GM19193 (cell line): ENCODE results near the gene THSD1.

Experiments
- POLR2A ChIP-seq: IDR thresholded peaks from 4 replicates; pipeline ENCODE4 v1.6.1; 2011; ENCODE audit not compliant: insufficient read depth, insufficient read length; ENCODE audit errors: extremely low read depth

THSD1 gene, protein sequence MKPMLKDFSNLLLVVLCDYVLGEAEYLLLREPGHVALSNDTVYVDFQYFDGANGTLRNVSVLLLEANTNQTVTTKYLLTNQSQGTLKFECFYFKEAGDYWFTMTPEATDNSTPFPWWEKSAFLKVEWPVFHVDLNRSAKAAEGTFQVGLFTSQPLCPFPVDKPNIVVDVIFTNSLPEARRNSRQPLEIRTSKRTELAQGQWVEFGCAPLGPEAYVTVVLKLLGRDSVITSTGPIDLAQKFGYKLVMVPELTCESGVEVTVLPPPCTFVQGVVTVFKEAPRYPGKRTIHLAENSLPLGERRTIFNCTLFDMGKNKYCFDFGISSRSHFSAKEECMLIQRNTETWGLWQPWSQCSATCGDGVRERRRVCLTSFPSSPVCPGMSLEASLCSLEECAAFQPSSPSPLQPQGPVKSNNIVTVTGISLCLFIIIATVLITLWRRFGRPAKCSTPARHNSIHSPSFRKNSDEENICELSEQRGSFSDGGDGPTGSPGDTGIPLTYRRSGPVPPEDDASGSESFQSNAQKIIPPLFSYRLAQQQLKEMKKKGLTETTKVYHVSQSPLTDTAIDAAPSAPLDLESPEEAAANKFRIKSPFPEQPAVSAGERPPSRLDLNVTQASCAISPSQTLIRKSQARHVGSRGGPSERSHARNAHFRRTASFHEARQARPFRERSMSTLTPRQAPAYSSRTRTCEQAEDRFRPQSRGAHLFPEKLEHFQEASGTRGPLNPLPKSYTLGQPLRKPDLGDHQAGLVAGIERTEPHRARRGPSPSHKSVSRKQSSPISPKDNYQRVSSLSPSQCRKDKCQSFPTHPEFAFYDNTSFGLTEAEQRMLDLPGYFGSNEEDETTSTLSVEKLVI

DNA sequence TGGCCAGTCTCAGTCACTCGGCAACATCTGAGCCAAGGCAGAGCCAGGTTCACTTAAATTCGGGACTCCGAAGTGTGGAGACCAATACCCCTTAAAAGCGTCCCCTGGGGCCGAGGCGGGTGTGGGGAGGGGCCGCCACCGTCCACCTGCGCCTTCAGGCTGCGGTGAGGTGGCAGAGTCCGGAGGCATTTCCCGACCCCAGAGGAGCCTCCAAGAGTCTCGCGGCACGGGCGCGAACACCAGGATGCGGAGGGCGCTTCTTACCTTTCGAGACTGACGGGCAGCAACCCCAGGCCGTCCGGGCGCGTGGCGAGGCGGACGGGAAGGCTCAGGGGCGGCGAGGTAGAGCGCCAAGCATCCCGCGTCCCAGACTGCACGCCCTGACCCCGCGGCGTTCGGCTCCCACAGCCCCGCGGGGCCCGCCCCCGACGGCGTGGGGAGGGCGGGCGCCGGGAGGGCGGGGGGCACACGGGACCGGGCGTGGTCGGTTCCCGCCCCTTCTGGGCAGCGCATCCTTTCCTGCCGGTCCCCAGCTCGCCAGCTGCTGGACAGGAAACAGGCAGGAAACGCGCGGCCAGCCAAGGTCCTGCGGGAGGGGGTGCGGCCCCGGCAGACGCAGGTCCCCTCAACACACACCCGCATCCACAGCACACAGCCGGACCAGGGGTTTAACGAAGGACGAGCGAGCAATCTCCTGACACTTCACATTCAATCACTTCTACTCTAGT lies at the start of gene THSD1:
Gene THSD1, minus strand, starts transcription at position 406 of the 728 bp plus-strand sequence. CDS start 3,572 bp downstream, outside the sequence.
- no peak for TF ChIP-seq POLR2A

DNA sequence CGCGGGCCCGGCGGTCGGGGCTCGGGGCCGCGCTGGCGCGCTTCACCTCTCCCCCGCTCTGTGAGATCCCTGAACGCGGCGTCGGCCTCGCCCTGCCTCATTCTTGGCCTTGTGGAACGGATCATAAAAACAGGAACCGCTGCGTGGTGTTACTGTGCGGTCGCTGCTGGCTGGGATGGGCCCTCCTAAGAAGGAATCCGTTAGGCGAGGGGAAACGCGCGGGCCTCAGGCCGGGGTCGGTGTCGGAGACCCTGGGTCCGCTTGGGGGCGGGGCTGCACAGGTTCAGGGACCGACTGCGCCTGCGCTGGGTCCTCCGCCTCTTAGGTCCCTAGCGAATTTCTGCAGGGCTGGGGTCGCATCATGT lies 49.7 kb upstream of the THSD1 start:
- TF ChIP-seq POLR2A, result no peak

DNA sequence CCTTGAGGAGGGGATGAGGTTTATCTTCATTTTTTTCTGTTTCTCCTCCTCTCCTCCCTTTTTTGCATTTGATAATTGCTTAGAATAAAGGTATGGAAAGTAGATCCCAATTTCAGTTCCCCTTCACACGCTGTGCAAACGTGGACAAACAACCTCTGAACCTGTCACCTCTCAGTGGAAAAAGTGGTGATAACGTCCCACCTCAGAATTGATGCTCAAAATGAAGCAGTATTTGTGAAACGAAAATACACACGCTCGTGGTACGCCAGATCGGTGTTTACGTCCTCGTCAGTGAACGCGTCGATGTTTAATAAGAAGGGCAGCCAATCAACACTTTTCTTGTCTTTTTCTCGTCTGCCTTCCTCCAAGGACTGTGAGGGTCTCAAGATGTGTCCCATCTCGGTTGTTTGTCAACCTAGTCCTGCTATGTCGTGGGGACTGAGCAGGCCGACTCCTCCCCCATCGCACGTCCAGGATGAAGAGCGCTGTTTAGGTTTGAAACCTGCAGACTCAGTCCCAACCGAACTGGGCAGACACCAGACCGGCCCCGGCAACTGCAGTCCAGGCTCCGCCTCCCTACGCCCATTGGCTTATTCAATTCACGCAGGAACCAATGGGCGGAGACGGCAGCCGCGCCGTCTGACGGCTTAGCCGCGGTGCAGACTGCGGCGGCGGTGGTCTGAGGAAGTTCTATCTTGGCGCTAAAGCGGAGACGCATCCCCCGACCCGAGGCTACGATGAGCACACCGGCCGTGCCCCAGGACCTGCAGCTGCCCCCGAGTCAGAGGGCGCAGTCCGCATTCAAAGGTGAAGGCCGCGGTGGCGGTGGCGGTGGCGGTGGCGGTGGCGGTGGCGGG lies 49.1 kb upstream of the THSD1 start, which contains the start of gene CKAP2:
Gene CKAP2, plus strand, starts transcription at position 659 of the 857 bp plus-strand sequence. Its CDS starts 79 bp downstream, at position 738.
- TF ChIP-seq POLR2A, result peak; percentile 90

DNA sequence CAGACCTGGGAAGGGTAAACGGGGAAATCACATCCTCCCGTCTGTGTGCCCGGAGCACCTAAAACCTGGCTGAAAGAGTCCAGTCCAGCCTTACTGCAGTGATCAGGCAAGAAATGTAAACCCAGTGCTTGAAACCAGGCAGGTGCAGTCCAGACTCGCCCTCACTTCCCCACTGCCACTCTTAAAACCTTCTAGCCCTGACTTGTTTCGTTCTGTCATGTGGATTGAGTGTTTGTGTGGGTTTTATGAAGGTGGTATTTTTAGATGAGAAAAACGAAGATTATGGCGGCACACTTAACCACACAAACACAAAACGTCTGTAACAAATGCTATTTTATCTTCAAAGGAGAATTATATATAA lies 48.5 kb upstream of the THSD1 start:
- TF ChIP-seq POLR2A, result peak; percentile 20

DNA sequence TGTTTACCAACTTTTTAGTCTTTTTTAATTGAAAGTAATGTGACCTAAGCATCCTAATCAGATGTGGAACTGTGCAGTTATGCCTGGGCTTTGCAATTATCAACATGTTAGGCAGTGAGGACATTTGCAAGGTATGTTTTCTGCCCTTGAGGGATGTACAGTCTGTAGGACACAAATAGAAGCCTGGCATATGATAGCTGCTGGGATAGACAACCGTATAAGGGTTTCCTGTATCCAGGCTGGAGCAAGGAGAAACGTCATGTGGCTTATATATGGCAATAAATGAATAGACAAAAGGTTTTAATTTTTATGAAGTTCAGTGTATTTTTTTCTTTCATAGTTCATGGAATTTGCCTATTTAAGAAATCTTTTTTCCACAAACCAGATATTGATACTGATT lies 46.5 kb upstream of the THSD1 start:
- no peak for TF ChIP-seq POLR2A

DNA sequence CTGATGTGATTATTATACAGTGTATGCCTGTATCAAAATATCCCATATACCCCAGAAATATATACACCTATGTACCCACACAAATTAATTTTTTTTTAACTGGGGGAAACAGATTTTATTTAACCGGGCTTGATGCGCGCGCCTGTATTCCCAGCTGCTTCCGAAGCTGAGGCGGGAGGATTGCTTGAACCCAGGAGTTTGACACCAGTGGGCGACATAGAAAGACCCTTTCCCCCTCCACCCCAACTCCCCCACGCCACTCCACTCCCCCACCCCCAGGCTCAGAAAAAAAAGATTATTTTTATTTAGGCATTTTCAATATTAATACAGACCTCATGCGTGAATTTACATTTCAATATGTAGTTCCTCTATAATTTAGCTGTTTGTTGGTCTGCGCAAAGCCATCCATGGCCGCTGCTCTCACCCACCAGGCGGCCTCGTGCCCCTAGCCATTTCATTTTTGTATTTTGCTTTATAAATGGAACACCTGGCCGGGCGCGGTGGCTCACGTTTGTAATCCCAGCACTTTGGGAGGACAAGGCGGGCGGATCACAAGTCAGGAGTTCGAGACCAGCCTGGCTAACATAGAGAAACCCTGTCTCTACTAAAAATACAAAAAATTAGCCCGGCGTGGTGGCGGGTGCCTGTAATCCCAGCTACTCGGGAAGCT lies 45.3 kb upstream of the THSD1 start:
- TF ChIP-seq POLR2A, result no peak

DNA sequence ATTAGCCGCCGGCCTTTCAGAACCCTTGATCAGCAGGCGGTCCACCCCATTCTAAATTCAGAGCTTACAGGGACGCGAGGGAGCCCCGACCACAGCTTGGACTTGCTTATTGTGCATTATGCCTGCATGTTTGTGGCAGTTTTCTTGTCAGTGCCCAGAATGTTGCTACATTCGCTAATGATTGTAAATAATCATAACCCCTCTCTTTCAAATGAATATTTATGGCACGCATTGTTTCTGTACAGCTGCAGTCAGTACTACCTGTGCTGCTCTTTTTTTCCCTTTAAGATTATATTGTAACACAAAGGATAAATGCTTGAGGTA lies 44.8 kb upstream of the THSD1 start:
- no peak for TF ChIP-seq POLR2A

DNA sequence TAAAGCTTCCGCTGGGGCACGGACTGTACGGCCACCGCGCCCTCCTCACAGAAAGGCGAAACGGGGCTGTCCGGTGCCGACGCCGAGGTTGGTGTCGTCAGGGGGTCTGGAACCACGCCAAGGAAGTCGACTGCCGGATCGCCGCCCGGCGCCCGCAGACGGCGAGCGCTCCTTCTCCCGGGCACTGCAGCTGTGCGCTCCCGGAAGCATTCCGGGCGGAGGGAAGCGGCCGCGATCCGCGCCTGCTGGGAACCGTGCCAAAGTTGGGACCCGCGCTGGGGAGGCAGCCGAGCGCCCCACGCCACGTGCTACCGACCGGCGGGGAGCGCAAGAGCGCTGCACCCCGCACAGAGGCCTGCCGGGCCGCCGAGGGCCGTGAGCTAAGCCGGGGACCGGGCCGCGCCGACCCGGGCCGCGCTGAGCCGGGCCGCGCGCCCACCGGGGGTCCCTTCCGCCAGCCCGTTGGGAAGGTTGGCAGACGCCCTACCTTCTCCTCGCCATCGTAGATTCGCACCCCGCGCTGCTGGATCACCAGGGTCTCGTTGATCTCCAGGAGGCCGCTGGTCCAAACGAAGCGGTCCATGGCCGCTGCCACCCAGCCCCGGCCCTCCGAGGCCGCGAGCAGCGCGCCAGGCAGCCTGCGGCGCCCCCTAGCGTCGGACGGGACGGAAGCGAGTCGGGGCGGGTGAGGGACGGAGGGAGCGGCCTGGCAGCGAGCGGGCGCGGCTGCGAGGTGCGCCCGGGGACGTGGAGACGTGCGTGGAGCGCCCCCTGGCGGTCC lies 44.2 kb upstream of the THSD1 start, which contains the start of gene VPS36:
Gene VPS36, minus strand, starts transcription at position 623 of the 781 bp plus-strand sequence. Its CDS starts 40 bp downstream, at position 583.
- TF ChIP-seq POLR2A, result peak; percentile 88

DNA sequence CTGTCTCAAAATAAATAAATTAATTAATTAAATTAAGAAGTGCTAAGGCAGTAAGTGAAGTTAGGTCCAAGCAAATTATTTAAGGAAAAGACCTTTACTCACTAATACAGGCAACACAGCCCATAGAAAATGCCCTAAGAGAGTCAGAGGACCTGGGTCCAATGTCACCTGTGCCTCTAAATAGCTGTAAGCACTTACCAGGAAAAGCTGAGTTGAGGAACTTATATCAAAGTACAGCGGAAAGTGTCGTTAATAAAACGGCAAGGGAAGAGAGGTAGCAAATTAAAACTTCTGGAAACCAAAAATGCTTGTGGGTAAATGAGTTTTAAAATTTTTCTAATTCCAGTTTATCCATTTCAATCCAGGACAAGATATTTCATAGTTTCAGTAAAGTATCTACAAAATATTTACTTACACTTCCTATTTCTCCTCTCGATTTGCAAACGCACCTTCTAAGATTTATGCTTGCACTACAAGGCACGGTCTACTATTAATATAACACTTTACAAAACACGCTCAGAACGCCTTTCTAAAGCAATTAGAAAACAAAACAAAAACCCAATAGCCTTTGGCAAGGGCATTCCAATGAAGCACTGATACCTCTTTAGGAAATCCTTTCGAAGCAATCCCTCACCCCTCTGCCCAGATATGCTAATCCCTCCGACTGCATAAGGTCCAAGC lies 43.5 kb upstream of the THSD1 start:
- no peak for TF ChIP-seq POLR2A

DNA sequence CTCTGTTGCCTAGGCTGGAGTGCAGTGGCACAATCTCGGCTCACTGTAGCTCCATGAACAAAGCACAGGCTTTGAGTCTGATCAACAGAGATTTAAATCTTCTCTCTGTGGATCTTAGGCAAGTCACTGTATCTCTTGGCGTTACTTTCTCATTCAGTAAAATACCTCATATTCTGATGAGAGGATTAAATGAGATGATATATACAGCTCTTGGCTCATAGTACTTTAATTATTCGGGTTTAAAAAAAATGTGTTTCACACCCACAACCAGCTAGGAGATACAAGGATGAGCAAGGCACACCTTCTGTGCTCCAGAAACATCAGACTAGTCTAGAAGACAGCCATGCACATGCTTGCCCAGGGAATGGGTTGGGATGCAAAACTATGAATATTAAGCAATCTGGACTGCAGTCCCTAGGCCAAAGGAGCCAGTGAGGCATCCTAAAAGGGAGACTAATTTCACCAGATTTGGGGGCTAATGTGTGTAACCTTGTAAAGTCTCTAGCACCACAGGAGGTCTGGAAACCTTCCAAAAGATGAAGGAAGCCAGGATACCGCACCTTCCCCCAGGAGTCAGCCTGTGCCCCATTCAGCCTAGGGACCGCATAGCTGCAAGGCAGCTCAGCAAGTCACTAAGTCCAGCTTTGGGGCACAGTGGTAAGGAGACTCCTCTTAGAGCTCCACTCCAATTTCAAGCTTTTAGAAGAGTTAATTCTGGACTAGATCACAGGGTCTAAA lies 42.0 kb upstream of the THSD1 start:
- no peak for TF ChIP-seq POLR2A

DNA sequence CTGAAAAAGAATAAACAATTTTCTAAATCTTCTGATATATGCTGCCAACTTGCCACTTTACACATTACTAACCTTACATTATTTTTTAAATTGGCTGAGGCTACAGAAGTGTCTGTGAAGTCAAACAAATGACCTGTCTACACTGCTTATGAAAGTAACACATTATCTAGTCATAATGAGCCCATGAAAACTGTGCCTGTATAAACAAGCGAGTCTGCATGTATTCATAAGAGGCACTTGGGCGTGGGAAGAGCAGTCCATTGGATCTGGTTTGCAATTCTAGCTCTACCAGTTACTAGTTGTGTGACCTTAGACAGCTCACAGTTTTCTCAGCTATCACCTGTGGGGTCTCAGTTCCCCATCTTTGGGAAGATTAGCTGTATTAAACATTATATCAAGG lies 41.4 kb upstream of the THSD1 start:
- no peak for TF ChIP-seq POLR2A

DNA sequence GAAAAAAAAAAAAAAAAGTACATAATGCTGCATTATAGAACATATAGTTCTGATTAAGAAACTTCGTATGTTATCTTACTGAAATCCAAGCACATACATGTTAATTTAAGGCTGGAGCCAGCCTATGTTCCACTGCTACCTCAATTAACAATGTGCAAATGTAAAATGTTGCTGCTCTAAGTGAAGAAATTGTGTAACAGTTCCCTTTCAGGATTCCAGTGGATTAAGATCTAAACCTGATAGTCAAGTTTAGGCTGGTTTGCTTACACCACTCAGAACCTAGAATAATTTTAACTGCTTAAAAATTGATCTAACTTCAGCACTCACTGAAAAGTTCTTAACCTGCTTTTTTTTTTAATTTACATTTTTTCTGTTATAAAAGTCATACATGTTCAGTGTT lies 40.3 kb upstream of the THSD1 start:
- TF ChIP-seq POLR2A, result no peak
